ENCODE results near the gene HOXC5. TPM values are rescaled to one million over a fixed set of nuclear protein-coding genes. Genes with fewer than 3 reads are reported as not detected.

The HOXC5 gene
- total RNA-seq, 2 donors from 2014 or later: not detected

DNA sequence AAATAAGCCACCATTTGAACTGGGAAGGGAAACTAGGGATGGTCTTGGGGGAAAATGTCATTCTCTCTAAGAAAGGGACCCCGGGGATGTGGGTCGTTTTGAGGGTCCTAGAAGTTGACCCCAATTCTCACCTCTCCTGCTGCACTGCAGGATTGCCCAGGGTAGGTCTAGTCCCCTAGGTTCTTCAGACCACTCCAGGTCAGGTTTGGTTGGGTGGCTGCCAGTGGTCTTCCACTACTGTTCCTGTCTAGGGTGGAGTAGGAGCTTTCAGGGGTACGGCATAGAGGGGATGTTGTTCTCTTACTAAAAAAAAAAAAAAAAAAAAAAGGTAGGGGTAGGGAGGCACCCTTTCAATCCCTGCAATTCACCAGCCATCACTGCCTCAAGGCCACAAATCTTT, 16.8 kb upstream of the HOXC5 start:
- Histone ChIP-seq H3K27me3 (ENCODE audit: control insufficient read depth, insufficient read depth, low read length, poor library complexity, severe bottlenecking) (peaks cover 100% of the 10 kb centered on the region), H3K27ac (ENCODE audit: low read depth, low read length) (no peak overlapping the region), H3K9me3 (ENCODE audit: control insufficient read depth, low read length) (no peaks in the 10 kb centered on the region), H3K4me3 (ENCODE audit: low read length) (no peak overlapping the region), H3K9ac (ENCODE audit: extremely low read depth, low read length, poor library complexity, severe bottlenecking) (no peak overlapping the region), H3K4me1 (ENCODE audit: control insufficient read depth, insufficient read depth, low read length) (no peaks in the 10 kb centered on the region), H3K36me3 (ENCODE audit: control insufficient read depth, insufficient read depth, low read length) (no peaks in the 10 kb centered on the region)
- Mint-ChIP-seq H3K9me3 (peaks cover 3% of the 10 kb centered on the region), H3K4me1 (peaks cover 6% of the 10 kb centered on the region), H3K27me3 (ENCODE audit: insufficient read depth) (peaks cover 99% of the 10 kb centered on the region), H3K27ac (no peak overlapping the region), H3K4me3 (no peak overlapping the region), H3K36me3 (ENCODE audit: low read depth) (no peaks in the 10 kb centered on the region)
- 17 to 21% methylated on average over 1 to 2 of the region's 3 CpGs for WGBS, 2 experiments (ENCODE audit: insufficient coverage in 1 of 2, insufficient read length in 1 of 2)
- DNase-seq: no peak
- TF ChIP-seq, protein P1, sequence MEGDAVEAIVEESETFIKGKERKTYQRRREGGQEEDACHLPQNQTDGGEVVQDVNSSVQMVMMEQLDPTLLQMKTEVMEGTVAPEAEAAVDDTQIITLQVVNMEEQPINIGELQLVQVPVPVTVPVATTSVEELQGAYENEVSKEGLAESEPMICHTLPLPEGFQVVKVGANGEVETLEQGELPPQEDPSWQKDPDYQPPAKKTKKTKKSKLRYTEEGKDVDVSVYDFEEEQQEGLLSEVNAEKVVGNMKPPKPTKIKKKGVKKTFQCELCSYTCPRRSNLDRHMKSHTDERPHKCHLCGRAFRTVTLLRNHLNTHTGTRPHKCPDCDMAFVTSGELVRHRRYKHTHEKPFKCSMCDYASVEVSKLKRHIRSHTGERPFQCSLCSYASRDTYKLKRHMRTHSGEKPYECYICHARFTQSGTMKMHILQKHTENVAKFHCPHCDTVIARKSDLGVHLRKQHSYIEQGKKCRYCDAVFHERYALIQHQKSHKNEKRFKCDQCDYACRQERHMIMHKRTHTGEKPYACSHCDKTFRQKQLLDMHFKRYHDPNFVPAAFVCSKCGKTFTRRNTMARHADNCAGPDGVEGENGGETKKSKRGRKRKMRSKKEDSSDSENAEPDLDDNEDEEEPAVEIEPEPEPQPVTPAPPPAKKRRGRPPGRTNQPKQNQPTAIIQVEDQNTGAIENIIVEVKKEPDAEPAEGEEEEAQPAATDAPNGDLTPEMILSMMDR (conservative IDR thresholded peaks at IDR 0.05): no peak

DNA sequence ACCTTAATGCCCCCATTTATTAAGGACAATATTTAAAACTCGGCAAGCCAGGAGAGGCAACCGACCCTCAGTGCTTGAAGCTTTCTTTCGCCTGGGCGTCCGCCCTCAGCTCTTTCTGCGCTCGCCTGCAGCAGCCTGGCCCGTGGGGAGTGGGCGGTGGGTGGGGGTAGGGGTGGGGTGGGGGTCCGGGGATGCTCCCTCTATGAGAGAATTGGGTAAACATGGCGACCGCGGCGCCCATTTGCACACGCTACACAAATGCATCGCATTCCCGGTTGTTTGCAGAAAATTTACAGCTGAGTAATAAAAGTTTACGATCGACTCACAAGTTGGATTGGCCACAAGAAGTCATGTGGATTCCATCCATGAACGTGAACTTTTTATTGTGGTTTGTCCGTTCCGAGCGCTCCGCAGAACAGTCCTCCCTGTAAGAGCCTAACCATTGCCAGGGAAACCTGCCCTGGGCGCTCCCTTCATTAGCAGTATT, 16.3 kb upstream of the HOXC5 start:
- no peaks in the 10 kb centered on the region for H3K9me3 ChIP-seq (ENCODE audit: control insufficient read depth, low read length)
- TF ChIP-seq, protein P1 (conservative IDR thresholded peaks at IDR 0.05): no peak
- no peaks in the 10 kb centered on the region for H3K36me3 ChIP-seq (ENCODE audit: control insufficient read depth, insufficient read depth, low read length)
- no peaks in the 10 kb centered on the region for H3K4me1 ChIP-seq (ENCODE audit: control insufficient read depth, insufficient read depth, low read length)
- H3K9ac ChIP-seq (ENCODE audit: extremely low read depth, low read length, poor library complexity, severe bottlenecking): no peak overlapping the region
- H3K4me1 Mint-ChIP-seq: peaks cover 10% of the 10 kb centered on the region
- 7 to 8% methylated on average over 15 to 21 of the region's 25 CpGs for WGBS, 2 experiments (ENCODE audit: insufficient coverage in 1 of 2, insufficient read length in 1 of 2)
- peaks cover 3% of the 10 kb centered on the region for H3K9me3 Mint-ChIP-seq
- no peaks in the 10 kb centered on the region for H3K36me3 Mint-ChIP-seq (ENCODE audit: low read depth)
- peaks cover 99% of the 10 kb centered on the region for H3K27me3 Mint-ChIP-seq (ENCODE audit: insufficient read depth)
- DNase-seq: peak; percentile 68
- no peak overlapping the region for H3K4me3 Mint-ChIP-seq
- no peak overlapping the region for H3K27ac Mint-ChIP-seq
- peaks cover 100% of the 10 kb centered on the region for H3K27me3 ChIP-seq (ENCODE audit: control insufficient read depth, insufficient read depth, low read length, poor library complexity, severe bottlenecking)
- no peak overlapping the region for H3K4me3 ChIP-seq (ENCODE audit: low read length)
- no peak overlapping the region for H3K27ac ChIP-seq (ENCODE audit: low read depth, low read length)

DNA sequence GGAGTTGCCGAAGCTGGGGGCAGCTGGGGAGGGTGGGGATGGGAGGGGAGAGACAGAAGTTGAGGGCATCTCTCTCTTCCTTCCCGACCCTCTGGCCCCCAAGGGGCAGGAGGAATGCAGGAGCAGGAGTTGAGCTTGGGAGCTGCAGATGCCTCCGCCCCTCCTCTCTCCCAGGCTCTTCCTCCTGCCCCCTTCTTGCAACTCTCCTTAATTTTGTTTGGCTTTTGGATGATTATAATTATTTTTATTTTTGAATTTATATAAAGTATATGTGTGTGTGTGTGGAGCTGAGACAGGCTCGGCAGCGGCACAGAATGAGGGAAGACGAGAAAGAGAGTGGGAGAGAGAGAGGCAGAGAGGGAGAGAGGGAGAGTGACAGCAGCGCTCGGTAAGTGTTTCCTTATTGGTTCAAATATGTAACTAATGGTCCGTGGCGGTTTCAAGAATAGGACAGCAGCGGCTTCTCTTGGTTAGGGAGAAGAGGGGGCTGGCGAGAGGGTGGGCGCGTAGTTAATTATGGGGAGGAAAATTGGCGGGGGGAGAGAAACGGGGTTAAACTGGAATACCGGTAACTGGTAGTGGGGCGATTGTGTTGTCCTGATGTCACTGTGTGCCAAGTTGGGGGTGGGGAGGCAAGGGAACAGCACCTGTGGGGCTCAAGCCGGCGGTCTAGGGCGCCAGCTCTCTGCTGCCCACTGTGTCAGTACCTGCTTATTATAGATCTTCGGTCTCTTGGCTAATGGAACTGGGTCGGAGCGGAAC, 15.6 kb upstream of the HOXC5 start:
- 5 to 9% methylated on average over 11 to 21 of the region's 24 CpGs for WGBS, 2 experiments (ENCODE audit: insufficient coverage in 1 of 2, insufficient read length in 1 of 2)
- Histone ChIP-seq H3K27me3 (ENCODE audit: control insufficient read depth, insufficient read depth, low read length, poor library complexity, severe bottlenecking) (peaks cover 100% of the 10 kb centered on the region), H3K36me3 (ENCODE audit: control insufficient read depth, insufficient read depth, low read length) (no peaks in the 10 kb centered on the region), H3K27ac (ENCODE audit: low read depth, low read length) (no peak overlapping the region), H3K9me3 (ENCODE audit: control insufficient read depth, low read length) (no peaks in the 10 kb centered on the region), H3K4me1 (ENCODE audit: control insufficient read depth, insufficient read depth, low read length) (no peaks in the 10 kb centered on the region), H3K9ac (ENCODE audit: extremely low read depth, low read length, poor library complexity, severe bottlenecking) (no peak overlapping the region), H3K4me3 (ENCODE audit: low read length) (peak overlapping the region; percentile 56)
- Mint-ChIP-seq H3K9me3 (peaks cover 3% of the 10 kb centered on the region), H3K36me3 (ENCODE audit: low read depth) (no peaks in the 10 kb centered on the region), H3K4me1 (peaks cover 13% of the 10 kb centered on the region), H3K4me3 (peak overlapping the region; percentile 47), H3K27ac (no peak overlapping the region), H3K27me3 (ENCODE audit: insufficient read depth) (peaks cover 99% of the 10 kb centered on the region)
- TF ChIP-seq, protein P1 (conservative IDR thresholded peaks at IDR 0.05): peak; percentile 16
- DNase-seq: peak; percentile 76
